Skin epidermis (tissue), 12 donors: ENCODE data around the gene GAST.

Source experiments
- H3K27ac ChIP-seq, 21 experiments: fragments of 200-600 bp; sonication (generic) in 11 of 21; one replicate each; pipeline ENCODE4 v1.5.0; 2020; ENCODE audit warnings: mild to moderate bottlenecking in 3 of 21, inconsistent platforms in 2 of 21, moderate library complexity in 2 of 21
- H3K4me3 ChIP-seq, 7 experiments: fragments of 200-600 bp; sonication (generic) in 2 of 7; one replicate each; pipeline ENCODE4 v1.5.0; 2020; ENCODE audit warnings: inconsistent platforms in 2 of 7, mild to moderate bottlenecking in 2 of 7, moderate library complexity in 1 of 7

The GAST gene

DNA sequence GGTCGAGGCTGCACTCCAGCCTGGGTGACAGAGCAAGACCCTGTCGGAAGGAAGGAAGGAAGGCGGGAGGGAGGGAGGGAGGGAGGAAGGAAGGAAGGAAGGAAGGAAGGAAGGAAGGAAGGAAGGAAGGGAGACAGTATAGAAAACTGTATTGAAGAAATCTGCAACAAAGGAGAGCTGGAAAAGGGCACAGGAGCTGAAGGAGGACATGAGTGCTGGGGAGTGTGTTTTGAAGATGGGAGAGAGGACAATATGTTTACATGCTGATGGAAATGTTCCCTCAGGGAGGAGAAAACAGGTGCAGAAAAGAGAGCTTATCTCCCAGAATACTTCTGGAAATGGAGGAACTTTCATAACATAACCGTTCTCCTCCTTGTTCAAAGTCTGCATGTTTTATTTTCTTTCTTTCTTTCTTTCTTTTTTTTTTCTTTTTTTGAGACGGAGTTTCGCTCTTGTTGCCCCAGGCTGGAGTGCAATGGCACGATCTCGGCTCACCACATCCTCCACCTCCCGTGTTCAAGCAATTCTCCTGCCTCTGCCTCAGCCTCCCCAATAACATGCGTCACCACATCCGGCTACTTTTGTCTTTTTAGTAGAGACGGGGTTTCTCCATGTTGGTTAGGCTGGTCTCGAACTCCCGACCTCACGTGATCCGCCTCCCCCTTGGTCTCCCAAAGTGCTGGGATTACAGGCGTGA, 25.0 kb downstream of the GAST start:
- H3K27ac ChIP-seq: no peak overlapping the region
- H3K4me3 ChIP-seq: no peak overlapping the region

DNA sequence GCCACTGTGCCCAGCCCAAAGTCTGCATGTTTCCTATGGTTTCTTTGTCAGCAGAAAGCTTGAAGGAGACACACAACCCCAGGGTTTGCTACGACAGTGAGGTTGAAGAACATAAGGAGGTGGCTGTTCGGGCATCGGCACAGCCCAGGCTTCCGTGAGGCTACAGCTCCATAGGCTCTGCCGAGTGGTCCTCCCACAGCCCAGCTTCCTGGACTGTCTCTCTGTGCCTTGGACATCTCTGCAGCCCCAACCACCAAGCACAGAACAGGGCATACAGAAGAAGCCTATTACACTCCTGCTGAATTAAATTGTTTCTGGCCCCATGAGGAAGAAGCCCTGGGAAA, 25.5 kb downstream of the GAST start:
- no peak overlapping the region for H3K27ac ChIP-seq
- no peak overlapping the region for H3K4me3 ChIP-seq

DNA sequence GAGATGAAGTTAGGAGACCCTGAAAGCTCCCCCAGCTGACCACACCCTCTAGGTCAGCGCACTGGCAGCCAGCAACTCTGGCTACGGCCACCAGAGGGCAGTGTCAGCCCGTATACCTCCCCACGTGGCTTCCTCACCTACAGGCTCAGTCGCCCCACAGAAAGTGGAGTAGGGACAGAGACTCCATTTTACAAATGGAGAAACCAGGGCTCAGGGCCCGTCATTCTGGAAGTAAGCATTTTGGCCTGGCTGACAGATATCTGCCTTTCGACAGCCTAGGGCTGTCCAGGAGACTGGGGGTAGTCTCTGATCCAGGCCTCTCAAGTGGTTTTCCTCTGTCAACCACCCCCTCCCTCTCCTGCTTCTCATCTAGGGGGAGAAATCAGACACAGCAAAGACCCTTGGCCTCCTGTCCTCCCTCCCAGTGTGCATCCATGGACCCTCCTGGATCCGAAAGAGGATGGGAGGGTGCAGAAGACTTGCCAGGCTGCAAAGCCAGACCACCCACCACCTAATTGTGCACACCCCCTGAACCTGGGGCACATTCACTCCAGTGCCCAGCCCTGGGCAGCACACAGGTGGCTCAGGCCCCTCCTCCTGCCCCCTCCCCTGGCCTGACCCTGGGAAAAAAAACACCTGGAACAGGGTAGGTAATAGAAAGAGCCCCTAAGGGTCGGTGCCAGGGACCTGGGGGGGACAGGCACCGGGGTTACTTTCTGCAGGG, 26.1 kb downstream of the GAST start:
- peak overlapping the region in 3 of 21 experiments; percentile 7 to 30 (median 14) for H3K27ac ChIP-seq
- no peak overlapping the region for H3K4me3 ChIP-seq

DNA sequence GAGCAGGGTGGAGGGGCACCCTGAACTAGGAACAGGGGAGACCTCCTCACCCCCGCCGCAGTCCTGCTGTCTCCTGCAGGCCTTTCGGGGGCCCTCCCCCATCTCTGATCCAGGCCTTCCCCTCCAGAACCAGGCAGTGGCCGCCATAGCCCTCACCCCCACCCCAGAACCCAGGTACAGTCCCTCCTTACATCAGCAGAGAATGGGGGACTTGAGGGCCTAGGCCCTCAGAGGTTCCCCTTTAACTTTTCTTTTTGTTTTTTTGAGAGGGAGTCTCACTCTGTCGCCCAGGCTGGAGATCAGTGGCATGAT, 26.6 kb downstream of the GAST start:
- Histone ChIP-seq H3K4me3 (no peak overlapping the region), H3K27ac (peak overlapping the region in 1 of 21 experiments; percentile 7)

DNA sequence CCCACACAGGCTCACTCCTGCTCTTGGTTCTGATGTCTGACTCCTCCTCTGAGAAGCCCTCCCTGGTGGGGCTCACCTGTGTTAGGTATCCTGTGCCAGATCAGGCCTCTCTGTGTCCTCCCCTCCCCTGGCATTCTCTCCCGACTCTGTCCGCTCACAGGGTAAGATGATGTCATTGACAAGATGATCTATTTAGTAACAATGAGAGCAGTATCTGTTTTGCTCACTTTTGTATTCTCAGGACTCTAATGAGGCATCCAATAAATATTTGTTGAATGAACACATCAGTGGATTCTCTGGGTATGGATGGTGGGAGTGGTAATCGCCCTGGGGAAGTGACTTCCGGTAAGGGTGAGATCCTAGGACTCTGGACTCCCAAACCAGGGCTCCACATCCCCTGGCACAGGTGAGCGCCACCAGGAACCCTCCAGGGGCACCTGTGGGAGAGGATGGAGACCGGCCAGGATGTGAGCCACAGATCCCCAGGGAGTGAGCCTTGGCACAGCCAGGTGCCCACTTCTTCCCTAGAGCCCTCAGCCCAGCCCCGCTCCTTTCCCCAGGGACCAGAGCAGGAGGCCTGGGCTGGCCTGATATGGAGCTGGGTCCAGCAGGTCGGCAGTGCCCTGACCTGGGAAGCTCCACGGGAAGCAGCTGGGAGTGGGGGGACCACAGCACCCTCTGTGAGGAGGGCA, 27.7 kb downstream of the GAST start:
- H3K27ac ChIP-seq: peak overlapping the region in 2 of 21 experiments; percentile 8 to 41
- H3K4me3 ChIP-seq: no peak overlapping the region

DNA sequence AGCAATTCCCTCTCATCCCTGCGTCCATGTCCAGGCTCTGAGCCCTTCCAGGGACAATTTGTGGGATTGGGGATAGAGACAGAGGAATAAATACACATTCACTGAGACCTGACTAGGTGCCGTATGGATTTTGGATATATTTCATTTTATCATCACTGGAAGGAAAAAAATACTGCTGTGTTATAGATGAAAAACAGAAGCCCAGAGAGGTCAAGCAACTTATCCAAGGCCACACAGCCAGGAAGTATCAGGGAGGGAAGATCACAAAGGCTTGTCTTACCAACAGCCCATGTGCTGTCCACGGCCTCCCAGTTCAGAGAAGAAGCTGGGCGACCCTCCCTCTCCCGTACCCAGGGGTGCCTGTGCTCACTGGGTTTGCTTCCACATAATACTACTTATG, 28.4 kb downstream of the GAST start:
- Histone ChIP-seq H3K27ac (peak overlapping the region in 1 of 21 experiments; percentile 8), H3K4me3 (no peak overlapping the region)

DNA sequence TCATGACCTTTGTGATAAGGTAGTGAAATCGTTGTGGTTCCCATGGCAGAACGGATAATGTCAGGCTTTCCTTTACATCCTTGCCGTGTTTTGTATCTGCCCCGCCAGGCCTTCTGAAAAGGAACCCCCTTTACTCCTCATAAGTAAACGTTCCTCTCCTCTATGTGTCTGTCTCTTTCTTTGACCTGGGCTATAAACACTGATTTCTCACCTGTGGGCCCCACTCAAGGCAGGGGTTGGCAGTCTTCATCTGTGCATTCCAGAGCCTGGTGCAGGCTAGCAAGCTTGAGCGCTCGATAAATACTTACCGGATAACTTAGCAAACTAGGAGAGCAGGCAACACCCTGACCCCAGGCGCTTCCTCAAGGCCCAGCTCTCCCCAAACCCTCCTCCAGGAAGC, 29.6 kb downstream of the GAST start:
- Histone ChIP-seq H3K27ac (no peak overlapping the region), H3K4me3 (no peak overlapping the region)

DNA sequence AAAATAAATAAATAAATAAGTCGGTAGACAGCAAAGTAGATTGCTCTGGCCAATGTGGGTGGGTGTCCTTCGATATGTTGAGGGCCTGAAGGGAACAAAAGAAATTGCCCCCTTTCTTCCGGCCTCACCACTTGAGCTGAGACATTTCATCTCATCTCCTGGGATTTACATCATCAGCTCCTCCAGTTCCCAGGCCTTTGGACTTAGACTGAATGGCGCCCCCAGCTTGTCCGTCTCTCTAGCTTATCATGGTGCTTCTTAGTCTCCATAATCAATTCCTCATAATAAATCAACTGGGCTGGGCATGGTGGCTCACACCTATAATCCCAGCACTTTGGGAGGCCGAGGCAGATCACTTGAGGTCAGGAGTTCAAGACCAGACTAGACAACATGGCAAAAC, 36.1 kb downstream of the GAST start:
- Histone ChIP-seq H3K27ac (no peak overlapping the region), H3K4me3 (no peak overlapping the region)

DNA sequence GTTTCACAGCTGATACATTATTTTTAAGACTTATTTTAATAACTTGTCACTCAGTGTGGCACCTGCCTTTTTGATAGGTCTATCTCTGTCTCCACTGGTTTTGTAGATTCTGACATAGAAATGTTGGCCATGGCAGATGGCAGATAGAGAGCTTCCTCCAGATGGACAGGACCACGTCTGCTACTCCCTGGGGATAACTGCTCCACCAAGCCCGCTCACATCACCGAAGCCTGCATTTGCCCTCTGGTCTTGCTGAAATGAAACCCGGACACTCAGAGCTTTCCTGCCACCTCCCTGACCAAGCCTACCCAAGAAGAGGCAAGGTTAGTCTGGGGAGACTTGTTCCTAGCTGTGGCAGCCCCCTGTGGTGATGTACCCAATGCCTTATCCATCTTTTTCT, 38.7 kb downstream of the GAST start:
- H3K4me3 ChIP-seq: no peak overlapping the region

DNA sequence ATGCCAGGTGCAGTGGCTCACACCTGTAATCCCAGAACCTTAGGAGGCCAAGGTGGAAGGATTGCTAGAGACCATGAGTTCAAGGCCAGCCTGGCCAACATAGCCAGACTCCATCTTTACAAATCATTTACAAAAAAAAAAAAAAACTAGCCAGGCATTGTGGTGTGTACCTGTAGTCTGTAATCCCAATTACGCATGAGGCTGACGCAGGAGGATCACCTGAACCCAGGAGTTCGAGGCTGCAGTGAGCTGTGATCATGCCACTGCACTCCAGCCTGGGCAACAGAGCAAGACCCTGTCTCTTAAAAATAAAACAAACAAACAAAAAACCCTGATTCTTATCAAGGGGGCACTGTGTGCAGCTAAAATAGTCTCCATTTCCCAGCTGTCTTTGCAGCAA, 39.2 kb downstream of the GAST start:
- no peak overlapping the region for H3K27ac ChIP-seq
- H3K4me3 ChIP-seq: no peak overlapping the region

More for the DNA sequence above, 38.7 kb downstream of the GAST start:
- no peak overlapping the region for H3K27ac ChIP-seq

DNA sequence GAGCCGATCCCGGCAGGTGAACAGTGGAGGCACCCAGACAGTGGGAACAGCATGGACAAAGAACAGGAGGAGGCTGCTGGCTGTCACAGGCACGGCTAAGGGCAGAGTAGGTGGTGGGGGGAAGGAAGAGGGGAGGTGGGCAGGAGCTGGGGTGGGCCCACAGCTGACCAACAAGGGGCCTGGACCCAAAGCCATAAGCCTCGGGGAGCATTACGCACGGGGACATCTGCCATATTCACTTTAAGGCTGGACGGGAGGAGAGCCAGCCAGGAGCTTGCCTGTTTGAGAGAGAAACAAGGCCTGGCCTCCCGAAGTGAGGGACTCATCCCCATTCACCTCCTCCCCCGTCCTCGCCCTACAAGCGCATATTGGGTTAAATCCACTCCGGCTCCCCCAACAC, 41.9 kb downstream of the GAST start:
- no peak overlapping the region for H3K4me3 ChIP-seq
- H3K27ac ChIP-seq: no peak overlapping the region

DNA sequence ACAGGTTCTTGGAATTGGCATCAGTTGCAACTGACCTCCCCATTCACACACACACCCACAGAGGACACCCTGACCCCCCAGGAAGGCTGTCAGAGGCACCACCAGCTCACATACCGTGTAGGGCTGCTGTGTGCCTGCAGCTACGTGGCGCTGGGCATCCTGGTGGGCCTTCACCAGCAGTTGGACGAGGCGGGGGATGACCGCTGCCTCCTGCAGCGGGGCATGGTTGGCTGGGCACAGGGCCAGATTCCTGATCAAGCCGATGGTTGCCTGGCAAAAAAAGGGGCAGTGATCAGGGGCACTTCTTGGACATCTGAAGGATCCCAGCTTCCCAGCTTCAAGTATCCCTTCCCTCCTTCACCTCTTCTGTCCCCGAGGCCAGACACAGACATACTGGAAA, 46.5 kb downstream of the GAST start:
- Histone ChIP-seq H3K27ac (no peak overlapping the region), H3K4me3 (no peak overlapping the region)

DNA sequence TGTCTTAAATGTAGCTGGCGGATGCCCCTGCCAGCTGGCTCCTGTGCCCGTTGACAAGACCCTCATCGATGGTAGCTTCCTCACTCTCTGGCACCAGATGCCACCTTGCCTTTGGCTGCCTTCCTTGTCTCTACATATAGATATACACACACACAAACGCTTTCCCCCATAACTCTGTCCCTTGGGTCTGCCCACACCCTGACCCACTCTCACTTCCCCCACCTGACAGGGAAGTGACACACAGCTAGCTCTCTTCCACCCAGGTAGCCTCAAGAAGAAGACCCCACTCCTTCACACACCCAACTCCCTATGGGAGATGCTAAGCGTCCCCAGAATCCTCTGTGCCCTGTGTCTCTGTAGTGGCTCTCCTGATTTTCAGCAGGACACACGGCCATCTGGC, 48.7 kb downstream of the GAST start:
- H3K4me3 ChIP-seq: no peak overlapping the region
- no peak overlapping the region for H3K27ac ChIP-seq

DNA sequence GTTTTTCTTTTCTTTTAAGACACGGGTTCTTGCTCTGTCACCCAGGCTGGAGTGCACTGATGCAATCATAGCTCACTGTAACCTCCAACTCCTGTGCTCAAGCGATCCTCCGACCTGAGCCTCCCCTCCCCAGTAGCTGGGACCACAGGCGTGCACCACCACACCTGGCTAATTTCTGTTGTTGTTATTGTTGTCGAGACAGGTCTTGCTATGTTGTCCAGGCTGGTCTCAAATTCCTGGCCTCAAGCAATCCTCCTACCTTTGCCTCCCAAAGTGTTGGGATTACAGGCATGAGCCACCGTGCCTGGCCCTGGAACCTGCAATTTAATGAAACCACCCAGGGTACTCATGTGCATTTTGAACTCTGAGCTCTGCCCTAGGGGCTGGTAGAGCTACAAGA, 50.3 kb downstream of the GAST start:
- no peak overlapping the region for H3K4me3 ChIP-seq
- no peak overlapping the region for H3K27ac ChIP-seq

DNA sequence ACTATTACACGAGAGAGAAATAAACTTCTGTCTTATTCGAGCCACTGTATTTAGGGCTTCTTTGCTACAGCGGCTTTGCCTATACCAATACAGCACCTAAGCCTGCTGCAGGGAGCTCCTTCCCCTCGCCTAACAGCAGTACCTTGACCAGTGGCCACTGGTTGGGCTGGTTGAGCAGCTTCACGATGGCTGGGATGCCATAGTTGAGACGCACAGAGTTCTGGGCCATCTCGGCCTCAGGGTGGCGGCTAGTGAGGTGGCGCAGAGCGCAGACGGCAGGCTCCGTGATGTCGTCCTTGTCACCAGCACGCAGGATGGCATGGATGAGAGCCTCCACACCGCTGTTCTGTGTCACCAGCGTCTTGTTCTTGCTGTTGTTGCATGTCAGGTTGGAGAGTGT, 50.7 kb downstream of the GAST start:
- Histone ChIP-seq H3K4me3 (no peak overlapping the region), H3K27ac (no peak overlapping the region)

DNA sequence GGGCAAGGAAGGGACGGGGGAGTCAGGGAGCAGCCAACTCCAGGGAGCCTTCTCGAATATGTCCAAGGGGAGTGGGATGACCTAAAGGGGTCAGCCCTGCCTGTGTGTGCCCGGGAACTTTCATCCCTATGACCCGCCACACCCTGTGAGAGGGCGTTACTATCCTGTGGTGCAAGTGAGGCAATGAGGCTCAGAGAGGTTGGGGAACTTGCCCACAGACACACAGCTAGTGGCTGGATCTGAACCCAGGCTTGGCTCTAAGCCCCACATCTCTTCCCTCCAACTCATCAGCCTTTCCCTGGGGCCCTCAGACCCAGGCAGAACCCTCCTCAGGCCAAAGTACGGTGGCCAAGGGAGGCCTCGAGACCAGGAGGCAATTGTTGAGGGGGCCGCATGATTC, 51.2 kb downstream of the GAST start:
- peak overlapping the region in 2 of 21 experiments; percentile 16 to 17 for H3K27ac ChIP-seq

More for the DNA sequence above, 51.2 kb downstream of the GAST start:
- no peak overlapping the region for H3K4me3 ChIP-seq
